GM21515 (cell line): ENCODE data around the gene RRAGC.
A peak's percentile ranks its signal among the peaks of the same experiment; 100 is the strongest.

Experiments used
- ATAC-seq: cut with Tn5 transposase; IDR thresholded peaks from one replicate; pipeline ENCODE4 v1.9.1; 2021; ENCODE audit not compliant: unreplicated experiment

Gene RRAGC

GRCh38 chr1:38859561-38860453 is at the start of gene RRAGC:
TSS of gene RRAGC (minus strand) at chr1:38859772. CDS start at chr1:38859646, 126 bp downstream.
- ATAC-seq: peak; percentile 88

- no peak for ATAC-seq
These were observed 49.2 kb upstream of the RRAGC start for GRCh38 chr1:38908821-38909220.

DNA sequence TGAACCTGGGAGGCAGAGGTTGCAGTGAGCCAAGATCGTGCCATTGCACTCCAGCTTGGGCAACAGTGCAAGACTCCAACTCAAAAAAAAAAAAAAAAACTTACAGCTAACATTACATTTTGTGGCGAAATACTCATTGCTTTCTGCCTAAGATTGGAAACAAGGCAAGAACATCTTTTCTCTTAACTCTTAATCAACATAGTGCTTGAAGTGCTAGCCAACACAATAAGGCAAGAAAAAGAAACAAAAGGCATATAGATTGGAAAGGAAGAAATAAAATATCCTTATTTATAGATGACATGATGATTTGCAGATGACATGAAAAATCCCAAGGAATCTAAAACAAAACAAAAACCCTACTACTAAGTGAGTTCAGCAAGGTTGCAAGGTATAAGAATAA is 46.4 kb upstream of the RRAGC start:
- no peak for ATAC-seq

DNA sequence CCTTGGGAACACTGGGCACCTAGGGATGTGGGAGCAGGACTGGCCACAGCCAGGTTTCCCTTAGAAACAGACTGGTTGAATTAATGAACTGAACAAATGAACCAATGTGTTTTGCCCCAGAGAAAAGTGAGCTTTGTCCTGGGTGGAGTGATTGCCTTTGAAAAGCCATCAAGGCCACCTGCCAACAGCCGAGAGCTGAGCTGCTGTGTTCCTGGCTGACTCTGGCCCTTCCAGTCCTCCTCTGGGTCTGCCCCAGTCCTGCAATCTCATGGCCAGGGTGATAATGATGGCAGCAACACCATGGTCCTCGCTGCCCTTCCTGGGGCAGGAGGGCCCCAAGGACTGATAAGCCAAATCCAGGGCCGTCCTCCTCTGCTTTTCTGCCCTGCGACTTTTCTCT is 40.0 kb upstream of the RRAGC start:
- ATAC-seq: no peak

DNA sequence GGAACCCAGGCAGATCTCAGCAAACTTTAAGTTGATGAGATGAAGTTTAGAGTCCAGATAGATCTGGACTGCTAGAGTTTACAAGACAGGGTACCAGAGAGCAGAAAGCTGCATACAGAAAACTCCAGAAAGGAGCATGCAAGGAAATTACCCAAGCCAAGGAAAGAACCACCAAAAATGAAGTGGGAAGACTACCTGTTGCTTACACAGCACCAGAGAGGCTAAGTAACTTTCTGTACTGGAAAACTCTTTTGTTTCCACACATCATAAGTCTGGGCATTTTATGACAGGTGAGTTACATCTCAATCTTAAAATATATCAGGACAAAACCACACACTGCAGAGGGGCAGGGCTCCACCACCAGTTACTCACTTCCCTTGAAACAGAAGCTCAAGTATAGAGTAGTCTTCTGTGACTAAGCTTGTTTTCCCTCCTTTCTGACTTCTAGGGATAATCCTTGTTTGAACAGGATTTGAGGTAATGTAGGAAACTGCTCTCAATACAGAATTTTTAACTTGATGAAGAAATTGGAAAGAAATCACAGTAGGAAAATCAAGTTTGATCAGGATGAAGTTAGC is 39.2 kb upstream of the RRAGC start:
- no peak for ATAC-seq

DNA sequence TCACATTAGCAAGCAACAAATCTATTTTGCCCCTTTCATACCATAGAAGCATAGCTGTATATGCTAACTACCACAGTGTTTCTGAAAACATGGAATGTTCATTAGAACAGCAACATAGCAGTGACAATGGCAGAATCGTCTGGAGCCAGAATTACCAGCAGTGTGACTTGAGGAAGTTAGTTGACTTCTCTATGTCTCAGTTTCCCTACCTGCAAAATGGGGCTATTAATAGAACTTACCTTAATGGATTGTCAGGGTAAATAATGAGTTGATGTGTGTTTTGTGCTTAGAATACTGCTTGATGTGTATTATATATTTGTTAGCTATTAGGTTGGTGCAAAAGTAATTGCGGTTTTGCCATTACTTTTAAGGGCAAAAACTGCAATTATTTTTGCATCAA is 36.6 kb upstream of the RRAGC start:
- no peak for ATAC-seq

DNA sequence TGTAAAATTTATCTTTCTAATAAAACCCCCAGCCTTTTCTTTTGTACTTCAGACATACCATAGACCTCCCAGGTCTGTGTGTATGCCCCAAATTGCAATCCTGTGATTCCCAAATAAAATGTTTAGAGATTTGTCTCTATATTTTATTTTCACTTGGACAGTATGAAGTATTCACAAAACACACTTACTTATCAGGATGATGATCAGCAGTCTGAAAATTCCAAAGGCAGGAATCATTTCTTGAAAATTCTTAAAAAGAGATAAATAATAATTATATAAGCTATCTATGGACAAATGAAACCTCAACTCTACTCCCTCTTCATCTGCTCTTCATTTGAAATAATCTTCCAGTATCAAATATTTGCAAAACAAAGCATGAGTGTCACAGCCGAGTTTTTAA is 33.4 kb upstream of the RRAGC start:
- no peak for ATAC-seq

DNA sequence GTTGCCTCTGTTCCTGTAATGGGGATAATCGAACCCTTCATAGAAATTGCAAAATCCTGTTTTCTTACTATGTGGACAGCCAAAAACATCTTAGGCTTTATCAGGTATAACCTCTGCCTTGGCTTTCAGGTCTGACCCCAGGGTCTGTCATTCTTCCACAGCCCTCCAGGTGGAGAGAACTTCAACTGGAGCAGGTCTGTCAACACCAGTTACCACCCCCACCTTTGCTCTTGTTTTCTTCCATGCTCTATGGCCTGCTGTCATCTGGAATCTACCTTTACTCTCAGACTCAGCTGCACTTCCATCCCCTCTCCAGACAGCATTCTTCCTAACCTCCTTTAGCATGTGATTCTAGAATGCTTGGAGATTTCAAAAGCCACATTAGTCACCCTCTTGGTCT is 32.2 kb upstream of the RRAGC start:
- ATAC-seq: no peak

- ATAC-seq: no peak
These were observed 30.0 kb upstream of the RRAGC start for GRCh38 chr1:38889589-38889988.

- no peak for ATAC-seq
These were observed 29.1 kb upstream of the RRAGC start for GRCh38 chr1:38888423-38889333.

DNA sequence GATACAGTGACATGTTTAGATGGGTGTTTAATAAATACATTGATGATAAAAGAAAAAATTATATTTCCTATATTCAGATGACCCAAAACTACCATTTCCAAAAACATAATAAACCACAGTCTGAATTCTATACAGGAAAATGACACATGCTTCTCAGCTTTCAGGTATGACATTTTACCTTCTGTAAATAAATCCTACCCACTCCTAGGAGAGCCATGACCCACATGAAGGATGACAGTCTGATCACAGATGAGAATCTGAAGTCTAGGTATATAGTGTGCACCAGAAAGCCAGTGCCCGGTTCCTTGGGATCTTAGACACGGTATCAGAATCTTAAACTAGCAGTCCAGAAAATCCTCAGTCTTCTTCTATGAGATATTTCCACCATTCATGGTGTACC is 25.5 kb upstream of the RRAGC start:
- no peak for ATAC-seq

DNA sequence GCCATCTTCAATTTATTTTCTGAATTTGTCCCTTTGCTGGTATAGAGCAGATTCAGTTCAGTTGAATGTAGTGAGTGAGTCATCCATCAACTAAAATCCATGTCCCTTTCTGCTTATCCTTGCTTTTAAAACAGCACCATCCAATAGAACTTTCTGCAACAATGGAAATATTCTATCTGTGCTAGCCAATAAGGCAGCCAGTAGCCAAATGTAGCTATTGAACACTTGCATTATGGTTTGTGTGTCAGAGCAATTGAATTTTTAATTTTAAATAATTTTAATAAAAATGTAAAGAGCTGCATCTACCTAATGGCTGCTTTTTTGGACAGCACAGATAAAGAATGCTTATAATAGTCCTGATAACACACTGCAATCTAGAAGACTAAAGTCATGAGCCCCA is 21.9 kb upstream of the RRAGC start, which contains the start of gene GJA9:
GJA9 (minus strand) TSS at position 101 of the 400 bp plus-strand sequence. CDS start 5,489 bp downstream, outside the sequence.
- no peak for ATAC-seq

- no peak for ATAC-seq
These were observed 16.2 kb upstream of the RRAGC start for GRCh38 chr1:38875811-38876210.

DNA sequence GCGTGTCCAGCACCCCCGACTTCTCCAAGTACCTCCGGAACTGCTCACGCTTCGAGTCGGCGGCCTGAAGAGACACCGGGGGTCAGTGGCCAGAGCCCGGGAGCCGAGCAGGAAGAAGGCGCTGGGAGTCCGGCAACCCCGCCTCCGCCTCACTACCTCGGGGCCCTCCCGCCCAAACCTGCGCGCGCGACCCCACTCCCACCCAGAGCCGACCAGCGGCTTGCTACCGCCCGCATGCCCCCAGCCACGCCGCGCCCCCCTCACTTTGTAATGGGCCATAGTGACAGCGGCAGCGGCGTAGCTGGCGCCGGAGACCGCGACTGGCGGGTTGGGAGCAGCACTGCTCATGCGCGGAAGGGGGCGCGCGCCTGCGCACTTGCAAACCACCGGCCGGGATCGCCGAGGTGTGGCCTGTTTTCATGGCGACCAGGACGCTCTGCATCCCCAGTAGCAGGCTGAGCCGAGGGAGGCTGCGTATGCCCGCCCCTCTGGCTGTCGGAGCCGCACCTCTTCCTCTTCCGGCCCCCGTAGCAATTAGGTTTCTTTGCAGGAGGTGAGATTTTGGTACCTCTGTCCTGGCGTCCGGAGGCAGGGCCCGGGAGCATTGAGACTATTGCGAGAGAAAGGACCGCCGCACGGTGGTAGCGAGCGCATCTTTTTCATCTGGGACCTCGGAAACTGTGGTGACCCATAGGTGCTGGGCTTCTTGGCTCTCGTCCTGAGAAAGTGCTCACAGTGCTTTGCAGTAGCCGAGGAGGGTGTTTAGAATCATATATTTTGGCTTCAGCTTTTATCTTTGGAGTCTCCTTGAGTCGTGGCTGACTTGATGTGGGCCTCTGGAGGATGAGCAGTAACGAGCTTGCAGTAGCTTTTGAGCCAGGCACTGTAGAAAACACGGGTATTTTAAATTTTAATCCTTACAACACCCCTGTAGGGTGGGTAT is 13.7 kb upstream of the RRAGC start, which contains the start of gene MYCBP:
MYCBP (minus strand) TSS at position 322 of the 943 bp plus-strand sequence; CDS start at position 279, 43 bp downstream.
- peak; percentile 94 for ATAC-seq

DNA sequence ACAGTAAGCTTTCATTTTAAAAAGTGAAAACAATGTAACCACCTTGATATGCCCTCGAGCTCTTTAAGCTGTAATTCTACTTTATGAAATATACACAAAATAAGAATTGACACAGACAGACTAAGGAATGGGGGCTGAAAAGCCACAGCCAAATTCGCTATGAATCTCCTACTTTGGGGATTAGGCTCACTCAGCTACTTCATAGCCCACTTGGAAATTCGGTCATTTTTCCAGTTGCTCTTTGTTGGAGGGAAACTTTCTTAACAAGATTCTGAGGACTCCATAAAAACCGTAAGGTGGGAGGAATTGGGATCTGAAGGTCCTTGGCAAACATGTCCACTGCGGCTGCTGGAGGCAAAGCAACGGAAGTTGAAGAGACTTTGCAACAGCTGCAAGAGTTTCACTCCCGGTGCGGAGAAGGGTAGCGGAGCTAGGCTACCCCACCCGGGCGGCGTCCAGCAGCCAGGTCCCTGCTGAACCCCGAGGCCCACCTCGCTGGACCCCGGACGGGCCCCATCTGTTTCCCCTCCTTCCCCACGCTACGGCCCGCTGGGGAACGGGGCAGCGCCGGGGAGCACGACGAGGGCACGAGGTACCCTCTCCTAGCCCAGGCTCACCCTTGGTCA is 12.9 kb upstream of the RRAGC start:
- ATAC-seq: peak; percentile 20

DNA sequence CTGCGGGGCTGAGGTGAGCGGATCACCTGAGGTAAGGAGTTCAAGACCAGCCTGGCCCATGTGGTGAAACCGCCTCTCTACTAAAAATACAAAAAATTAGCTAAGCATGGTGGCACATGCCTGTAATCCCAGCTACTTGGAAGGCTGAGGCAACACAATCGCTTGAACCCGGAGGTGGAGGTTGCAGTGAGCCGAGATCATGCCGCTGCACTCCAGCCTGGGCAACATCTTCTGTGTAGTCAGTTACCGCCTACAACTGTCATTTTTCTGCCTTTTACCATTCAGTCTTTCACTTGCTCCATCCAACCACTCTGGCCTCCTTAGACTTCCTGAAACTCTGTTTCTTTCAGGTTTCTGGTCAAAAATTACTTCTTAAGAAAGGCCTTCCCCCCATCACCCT is 11.4 kb upstream of the RRAGC start:
- no peak for ATAC-seq

GRCh38 chr1:38867208-38867607 is 7.6 kb upstream of the RRAGC start:
- no peak for ATAC-seq

DNA sequence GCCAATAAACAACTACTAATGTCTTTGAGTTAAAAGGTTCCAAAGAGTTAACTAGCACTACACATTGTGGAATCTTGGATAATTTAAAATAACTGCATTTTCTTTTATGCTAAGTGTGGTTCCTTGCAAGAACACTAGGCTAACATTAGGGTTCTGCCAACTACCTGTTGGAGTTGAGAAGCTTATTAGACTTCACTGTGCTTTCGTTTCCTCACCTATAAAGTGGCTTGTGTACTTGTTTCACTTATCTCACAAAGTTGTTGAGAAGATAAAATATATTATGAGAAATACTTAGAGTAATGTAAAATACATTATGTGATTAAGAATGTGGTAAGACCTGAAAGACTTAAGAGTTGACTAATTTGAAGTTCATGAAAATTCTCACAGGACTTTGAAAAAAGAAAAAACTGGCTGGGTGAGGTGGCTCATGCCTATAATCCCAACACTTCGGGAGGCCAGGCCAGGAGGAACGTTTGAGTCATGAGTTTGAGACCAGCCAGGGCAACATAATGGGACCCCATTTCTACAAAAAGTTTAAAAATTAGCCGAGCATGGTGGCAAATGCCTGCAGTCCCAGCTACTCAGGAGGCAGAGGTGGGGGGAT is 5.6 kb upstream of the RRAGC start:
- no peak for ATAC-seq

- ATAC-seq: no peak
These were observed 853 bp upstream of the RRAGC start for GRCh38 chr1:38860454-38860795.
